Keratinocyte (primary cell): ENCODE measurements around the gene TCERG1L. TPM values are rescaled to one million over a fixed set of nuclear protein-coding genes. Genes with fewer than 3 reads are reported as not detected.

Experiments used
- DNase-seq: peaks from one replicate; pipeline ENCODE4 v3.0.0-alpha.2; 2011; ENCODE audit warnings: low read depth, missing footprints, low spot score
- FAIRE-seq: peaks from 2 replicates; lab custom pipeline; 2011; peaks lifted over from hg19 to GRCh38; lab: Jason Lieb, UNC
- H2AFZ ChIP-seq: 2 replicates; pipeline ENCODE4 v1.6.0; 2012; ENCODE audit warnings: low read length, control low read depth, inconsistent platforms; ENCODE audit not compliant: control insufficient read depth
- H3K27ac ChIP-seq: 2 replicates; pipeline ENCODE4 v1.5.1; 2011; ENCODE audit warnings: low read length; ENCODE audit not compliant: control insufficient read depth, insufficient read depth
- H3K27me3 ChIP-seq: 3 replicates; pipeline ENCODE4 v1.6.0; 2011; ENCODE audit warnings: low read length; ENCODE audit not compliant: control insufficient read depth, insufficient read depth; ENCODE audit errors: extremely low read depth
- H3K36me3 ChIP-seq, 2 experiments: 2 replicates in 1 of 2; 3 replicates in 1 of 2; pipeline ENCODE4 v1.5.1; 2011; ENCODE audit warnings: low read length in 2 of 2, mild to moderate bottlenecking in 1 of 2; ENCODE audit not compliant: control insufficient read depth in 2 of 2, insufficient read depth in 2 of 2; ENCODE audit errors: extremely low read depth in 1 of 2
- H3K4me1 ChIP-seq: 3 replicates; pipeline ENCODE4 v1.5.1; 2011; ENCODE audit warnings: low read length; ENCODE audit not compliant: control insufficient read depth, insufficient read depth; ENCODE audit errors: extremely low read depth
- H3K4me2 ChIP-seq: 3 replicates; pipeline ENCODE4 v1.6.0; 2011; ENCODE audit warnings: low read depth, low read length; ENCODE audit not compliant: control insufficient read depth, insufficient read depth; ENCODE audit errors: extremely low read depth
- H3K4me3 ChIP-seq, 3 experiments: fragments of 200-600 bp in 1 of 3; sonication (generic) in 1 of 3; 2 replicates in 2 of 3; 3 replicates in 1 of 3; pipeline ENCODE4 v1.5.1; 2011 to 2016; ENCODE audit warnings: low read length in 3 of 3, mild to moderate bottlenecking in 3 of 3, control low read depth in 2 of 3, inconsistent platforms in 1 of 3, low read depth in 1 of 3, mixed read lengths in 1 of 3, mixed run types in 1 of 3, moderate library complexity in 1 of 3; ENCODE audit not compliant: control insufficient read depth in 2 of 3, insufficient read depth in 2 of 3; ENCODE audit errors: extremely low read depth in 1 of 3
- H3K79me2 ChIP-seq: 2 replicates; pipeline ENCODE4 v1.6.0; 2012; ENCODE audit warnings: low read length; ENCODE audit not compliant: control insufficient read depth, insufficient read depth
- H3K9ac ChIP-seq: 3 replicates; pipeline ENCODE4 v1.6.0; 2011; ENCODE audit warnings: low read length; ENCODE audit not compliant: control insufficient read depth, insufficient read depth; ENCODE audit errors: extremely low read depth
- H3K9me1 ChIP-seq: 3 replicates; pipeline ENCODE4 v1.6.0; 2011; ENCODE audit warnings: low read length; ENCODE audit not compliant: control insufficient read depth, insufficient read depth; ENCODE audit errors: extremely low read depth
- H3K9me3 ChIP-seq: 2 replicates; pipeline ENCODE4 v1.5.1; 2012; ENCODE audit warnings: low read depth, low read length; ENCODE audit not compliant: control insufficient read depth
- H4K20me1 ChIP-seq: 3 replicates; pipeline ENCODE4 v1.6.0; 2011; ENCODE audit warnings: low read length; ENCODE audit not compliant: control insufficient read depth, insufficient read depth; ENCODE audit errors: extremely low read depth
- CTCF ChIP-seq, 3 experiments: IDR thresholded peaks in 1 of 3; conservative IDR thresholded peaks in 1 of 3; optimal IDR thresholded peaks in 1 of 3; 2 replicates in 2 of 3; 3 replicates in 1 of 3; pipeline versions ENCODE3 to v1.5.1; 2011; ENCODE audit warnings: low read length in 3 of 3, mild to moderate bottlenecking in 3 of 3, moderate library complexity in 2 of 3, control low read depth in 1 of 3, inconsistent platforms in 1 of 3; ENCODE audit not compliant: insufficient read depth in 2 of 3; ENCODE audit errors: extremely low read depth in 1 of 3
- EZH2 ChIP-seq: IDR thresholded peaks from one replicate; pipeline ENCODE4 v1.6.1; 2012; ENCODE audit warnings: inconsistent platforms, mild to moderate bottlenecking, low read length, moderate library complexity
- dilution Hi-C: fragments of 300-500 bp; cut with MboI; formaldehyde crosslinking; loops from one replicate; pipeline ENCODE4 v1.7.0; 2020; ENCODE audit warnings: low sequenced_read_pairs; ENCODE audit not compliant: extremely low pct_ligation_motif_present
- polyA plus RNA-seq, 5 experiments: library from polyadenylated mRNA; depleted of rRNA in 3 of 5; stranded (reverse) in 3 of 5; stranded (forward) in 1 of 5; unstranded in 1 of 5; fragments of >200 nt; gene quantifications; 1 replicate in 1 of 5; 2 replicates in 3 of 5; 3 replicates in 1 of 5; pipeline versions ENCODE4 v1.2.1 to v1.2.3, GENCODE V29; 2011 to 2012; ENCODE audit warnings: missing spikeins in 2 of 5, low read depth in 1 of 5, low replicate concordance in 1 of 5

TCERG1L gene
- polyA plus RNA-seq, 1 donor (not counting 4 experiments of a cell fraction or from before 2014, with no cell fraction given): not detected

GRCh38 chr10:131147301-131147975 is 164.1 kb downstream of the TCERG1L start:
- TF ChIP-seq EZH2: no peak
- no peak for TF ChIP-seq CTCF (optimal IDR thresholded peaks at IDR 0.05 in 1 of 3, IDR thresholded peaks at IDR 0.05 in 1 of 3, conservative IDR thresholded peaks at IDR 0.05 in 1 of 3; ENCODE audit: extremely low read depth in 1 of 3, insufficient read depth in 2 of 3, low read length in 3 of 3)
- Histone ChIP-seq H3K27me3 (no peaks in the 10 kb centered on the region), H3K4me2 (no peak overlapping the region), H3K79me2 (no peaks in the 10 kb centered on the region), H3K4me3 (no peak overlapping the region), H3K9ac (no peak overlapping the region), H3K9me3 (peaks cover 6% of the 10 kb centered on the region), H4K20me1 (no peaks in the 10 kb centered on the region), H3K4me1 (no peaks in the 10 kb centered on the region), H3K9me1 (no peaks in the 10 kb centered on the region), H3K27ac (no peak overlapping the region), H2AFZ (no peak overlapping the region), H3K36me3 (no peaks in the 10 kb centered on the region)
- dilution Hi-C loops: no loop called here
- no peak for FAIRE-seq
- no peak for DNase-seq

- H3K27ac ChIP-seq: no peak overlapping the region
- H3K4me1 ChIP-seq: no peaks in the 10 kb centered on the region
- H2AFZ ChIP-seq: no peak overlapping the region
- no peaks in the 10 kb centered on the region for H3K9me1 ChIP-seq
- H3K9me3 ChIP-seq: peaks cover 9% of the 10 kb centered on the region
- H3K4me2 ChIP-seq: no peak overlapping the region
- FAIRE-seq (no peak), DNase-seq (no peak)
- H4K20me1 ChIP-seq: no peaks in the 10 kb centered on the region
- dilution Hi-C loops: no loop called here
- no peaks in the 10 kb centered on the region for H3K27me3 ChIP-seq
- TF ChIP-seq EZH2 (no peak), CTCF (optimal IDR thresholded peaks at IDR 0.05 in 1 of 3, IDR thresholded peaks at IDR 0.05 in 1 of 3, conservative IDR thresholded peaks at IDR 0.05 in 1 of 3; ENCODE audit: extremely low read depth in 1 of 3, insufficient read depth in 2 of 3, low read length in 3 of 3) (no peak)
- H3K9ac ChIP-seq: no peak overlapping the region
- H3K4me3 ChIP-seq: no peak overlapping the region
- no peaks in the 10 kb centered on the region for H3K79me2 ChIP-seq
- H3K36me3 ChIP-seq: no peaks in the 10 kb centered on the region
These were observed 164.7 kb downstream of the TCERG1L start for GRCh38 chr10:131146790-131147189.
